ENCODE results near the gene MCU.

DNA sequence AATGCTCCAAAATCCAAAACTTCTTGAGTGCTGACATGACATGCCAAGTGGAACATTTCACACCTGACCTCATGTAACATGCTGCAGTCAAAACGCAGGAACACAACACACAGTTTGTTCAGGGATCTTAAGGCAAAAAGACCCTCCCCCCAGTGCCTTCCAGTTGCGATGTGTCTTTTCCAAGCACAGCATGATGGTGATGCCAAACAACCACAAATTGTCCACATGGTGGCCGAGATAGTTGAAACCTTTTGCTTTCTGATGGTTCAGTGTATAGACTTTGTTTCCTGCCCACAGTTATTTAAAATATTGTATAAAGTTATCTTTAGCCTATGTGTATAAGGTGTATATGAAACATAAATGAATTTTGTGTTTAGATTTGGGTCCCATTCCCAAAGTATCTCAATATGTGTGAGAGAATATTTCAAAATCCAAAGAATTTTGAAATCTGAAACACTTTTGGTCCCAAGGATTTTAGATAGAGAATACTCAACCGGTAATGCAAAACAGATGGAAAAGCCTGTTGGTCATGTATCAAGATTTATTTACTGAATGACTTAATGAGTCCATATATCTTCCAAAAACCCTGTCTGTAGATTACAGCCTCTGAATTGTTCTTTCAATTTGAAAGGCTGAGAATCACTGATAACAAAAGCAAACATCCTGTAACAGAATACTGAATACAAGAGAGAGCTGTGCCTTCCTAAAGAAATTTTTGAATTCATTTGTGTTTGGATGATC is 108.2 kb downstream of the MCU start:
- TF ChIP-seq, protein P1, sequence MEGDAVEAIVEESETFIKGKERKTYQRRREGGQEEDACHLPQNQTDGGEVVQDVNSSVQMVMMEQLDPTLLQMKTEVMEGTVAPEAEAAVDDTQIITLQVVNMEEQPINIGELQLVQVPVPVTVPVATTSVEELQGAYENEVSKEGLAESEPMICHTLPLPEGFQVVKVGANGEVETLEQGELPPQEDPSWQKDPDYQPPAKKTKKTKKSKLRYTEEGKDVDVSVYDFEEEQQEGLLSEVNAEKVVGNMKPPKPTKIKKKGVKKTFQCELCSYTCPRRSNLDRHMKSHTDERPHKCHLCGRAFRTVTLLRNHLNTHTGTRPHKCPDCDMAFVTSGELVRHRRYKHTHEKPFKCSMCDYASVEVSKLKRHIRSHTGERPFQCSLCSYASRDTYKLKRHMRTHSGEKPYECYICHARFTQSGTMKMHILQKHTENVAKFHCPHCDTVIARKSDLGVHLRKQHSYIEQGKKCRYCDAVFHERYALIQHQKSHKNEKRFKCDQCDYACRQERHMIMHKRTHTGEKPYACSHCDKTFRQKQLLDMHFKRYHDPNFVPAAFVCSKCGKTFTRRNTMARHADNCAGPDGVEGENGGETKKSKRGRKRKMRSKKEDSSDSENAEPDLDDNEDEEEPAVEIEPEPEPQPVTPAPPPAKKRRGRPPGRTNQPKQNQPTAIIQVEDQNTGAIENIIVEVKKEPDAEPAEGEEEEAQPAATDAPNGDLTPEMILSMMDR (IDR thresholded peaks at IDR 0.05), result no peak
- TF ChIP-seq POLR2A (IDR thresholded peaks at IDR 0.05), result no peak
